ENCODE results near the gene KIZ.
"Not testable (repeated sequence)": the region's sequence is repeated elsewhere in the genome, so short reads cannot be mapped to it uniquely, and the experiment has no call there.

The KIZ gene

DNA sequence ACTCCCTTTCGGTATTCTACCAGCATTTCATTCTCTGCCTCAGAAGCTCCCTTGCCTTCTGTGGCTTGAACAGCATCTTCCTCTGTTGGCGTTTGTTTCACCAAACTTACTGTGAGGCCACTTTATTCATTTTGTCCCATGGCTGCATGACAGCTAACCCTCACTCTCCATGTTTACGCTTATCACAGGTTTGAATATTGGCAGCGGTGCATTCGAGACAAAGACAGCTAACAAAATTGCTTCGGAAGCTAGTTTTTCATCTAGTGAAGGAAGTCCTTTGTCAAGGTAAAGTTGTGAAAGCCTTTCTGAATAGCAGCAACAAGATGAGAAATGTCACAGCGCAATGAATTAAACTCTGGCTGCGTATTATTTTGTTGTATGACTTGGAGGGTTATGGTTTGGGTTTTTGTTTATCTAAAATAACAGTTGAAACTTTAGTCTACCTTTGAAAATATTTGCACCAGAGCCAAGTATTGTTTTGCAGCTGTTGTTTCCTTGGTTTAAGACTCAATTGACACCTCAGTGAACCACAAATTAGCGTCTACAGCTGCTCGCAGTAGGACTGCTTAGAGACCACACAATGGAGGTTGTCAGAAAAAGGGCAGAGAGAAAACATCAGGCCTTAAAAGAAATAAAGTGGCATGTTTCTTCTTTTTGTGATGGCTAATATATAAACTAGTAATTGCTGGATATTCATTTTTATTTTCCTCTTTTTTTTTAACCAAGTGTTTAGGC lies 106.8 kb downstream of the KIZ start:
- no peak for DNase-seq

DNA sequence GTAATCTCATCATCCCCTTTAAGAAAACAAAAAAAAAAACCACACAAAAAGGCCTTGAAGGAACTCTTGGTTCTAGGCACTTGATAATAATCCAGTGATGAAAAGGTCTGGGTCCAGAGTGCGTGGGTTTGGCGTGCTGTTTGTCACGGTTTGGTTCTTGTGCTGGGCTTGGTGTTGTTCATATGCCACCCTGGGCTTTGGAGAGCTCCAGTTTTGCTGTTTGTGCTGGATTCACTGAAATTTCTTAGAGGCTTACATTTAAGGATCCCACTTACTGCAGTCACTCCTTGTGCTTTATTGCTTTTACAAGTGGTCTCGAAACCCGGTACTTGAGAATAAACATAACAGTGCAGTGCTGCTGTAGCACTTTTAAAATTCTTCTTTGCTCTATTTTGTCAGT lies 108.4 kb downstream of the KIZ start:
- DNase-seq, result no peak

DNA sequence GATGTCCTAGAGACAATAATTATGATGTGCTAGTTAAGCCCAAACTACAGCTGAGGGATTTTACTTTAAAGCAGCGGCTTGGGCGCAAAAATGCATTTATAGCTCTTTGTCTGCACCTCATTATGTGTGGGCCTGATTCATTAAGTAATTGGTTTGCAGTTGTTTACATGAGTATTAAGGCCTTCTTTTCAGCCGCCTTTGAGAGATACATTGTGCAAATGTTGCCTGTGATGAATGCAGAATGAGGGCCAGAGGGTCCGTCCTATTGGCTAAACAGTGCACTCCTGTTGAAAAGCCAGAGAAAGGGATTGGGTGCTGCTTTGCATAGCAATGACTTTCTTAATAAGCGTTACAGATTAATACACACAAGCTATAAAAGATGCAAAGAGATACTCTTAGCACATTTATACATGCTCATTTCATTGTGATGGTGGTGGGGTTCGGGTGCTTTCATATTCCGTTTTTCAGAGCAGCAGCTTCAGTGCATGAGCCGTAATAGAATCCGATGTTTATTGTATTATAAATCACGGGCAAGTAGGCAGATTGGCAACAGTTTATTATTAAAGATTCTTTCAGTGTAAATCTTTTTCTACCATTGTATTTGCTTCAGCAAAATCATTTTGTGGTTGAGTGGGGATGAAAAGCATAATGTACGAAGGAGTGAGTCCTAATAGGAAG lies 109.1 kb downstream of the KIZ start:
- peak; percentile 48 for DNase-seq

- DNase-seq, result peak; percentile 68
Observed at GRCh38 chr20:21235484-21236445, 109.9 kb downstream of the KIZ start.

- DNase-seq, result no peak
Observed at GRCh38 chr20:21237956-21238799, 112.3 kb downstream of the KIZ start.

GRCh38 chr20:21238818-21239536 lies 113.1 kb downstream of the KIZ start:
- no peak for DNase-seq

GRCh38 chr20:21240394-21240793 lies 114.5 kb downstream of the KIZ start:
- DNase-seq, result no peak

- peak; percentile 65 for DNase-seq
Observed at GRCh38 chr20:21241406-21241805, 115.5 kb downstream of the KIZ start.

GRCh38 chr20:21243811-21244210 lies 117.9 kb downstream of the KIZ start:
- no peak for DNase-seq

DNA sequence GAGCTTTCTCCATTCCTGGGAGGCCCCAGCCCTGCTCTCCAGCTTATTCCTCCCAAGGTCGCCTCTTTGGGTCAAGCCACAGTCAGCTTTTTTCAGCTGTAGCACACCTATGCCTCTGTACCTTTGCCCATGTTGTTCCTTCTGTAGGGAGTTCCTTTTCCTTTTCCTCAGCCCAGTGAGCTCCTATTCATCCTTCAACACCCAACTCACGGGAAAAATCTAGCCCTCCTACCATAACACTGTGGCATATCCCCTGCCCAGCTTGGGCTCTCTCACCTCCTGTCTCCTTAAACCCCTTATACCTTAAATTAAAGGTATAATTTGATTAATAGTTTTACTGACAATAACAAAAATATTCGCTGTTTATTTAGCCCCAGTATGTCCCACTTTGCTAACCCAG lies 118.9 kb downstream of the KIZ start:
- DNase-seq, result no peak

- DNase-seq, result no peak
Observed at GRCh38 chr20:21246161-21246560, 120.3 kb downstream of the KIZ start.

GRCh38 chr20:21247603-21248095 lies 121.8 kb downstream of the KIZ start:
- DNase-seq, result not testable (repeated sequence)

DNA sequence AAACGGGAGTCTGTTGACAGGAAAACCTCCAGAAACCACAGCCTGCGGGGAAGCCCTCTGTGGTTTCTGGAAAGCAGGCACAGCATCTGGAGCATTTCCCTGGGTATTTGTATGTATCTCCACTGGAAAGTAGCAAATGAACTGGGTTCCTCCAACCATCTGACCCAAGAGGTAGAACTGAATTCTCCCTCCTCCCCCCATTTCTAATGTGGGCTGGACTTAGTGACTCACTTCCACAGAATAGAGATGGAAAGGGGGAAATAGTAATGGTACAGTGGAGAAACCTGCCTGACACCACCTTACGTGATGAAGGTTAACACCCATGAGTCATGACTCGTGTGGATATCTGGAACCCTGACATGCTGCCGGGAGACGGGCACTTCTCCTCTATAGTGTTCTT lies 125.4 kb downstream of the KIZ start:
- DNase-seq, result no peak

DNA sequence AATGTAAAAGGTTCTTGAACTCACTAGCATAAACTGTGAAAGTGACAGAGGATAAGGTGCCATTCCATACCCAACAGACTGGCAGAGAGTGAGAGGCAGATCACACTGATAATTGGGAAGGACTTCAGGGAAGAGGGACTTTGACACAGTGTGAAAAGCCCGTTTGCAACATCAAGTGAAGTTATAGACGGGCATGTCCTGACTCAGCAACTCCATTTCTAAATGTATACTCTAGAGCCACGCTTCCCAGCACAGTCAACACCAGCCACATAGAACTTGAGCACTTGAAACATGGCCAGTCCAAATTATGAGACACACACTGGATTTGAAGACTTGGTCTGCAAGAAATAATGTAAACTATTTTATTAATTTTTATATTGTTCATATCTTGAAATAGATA lies 131.3 kb downstream of the KIZ start:
- DNase-seq, result no peak

DNA sequence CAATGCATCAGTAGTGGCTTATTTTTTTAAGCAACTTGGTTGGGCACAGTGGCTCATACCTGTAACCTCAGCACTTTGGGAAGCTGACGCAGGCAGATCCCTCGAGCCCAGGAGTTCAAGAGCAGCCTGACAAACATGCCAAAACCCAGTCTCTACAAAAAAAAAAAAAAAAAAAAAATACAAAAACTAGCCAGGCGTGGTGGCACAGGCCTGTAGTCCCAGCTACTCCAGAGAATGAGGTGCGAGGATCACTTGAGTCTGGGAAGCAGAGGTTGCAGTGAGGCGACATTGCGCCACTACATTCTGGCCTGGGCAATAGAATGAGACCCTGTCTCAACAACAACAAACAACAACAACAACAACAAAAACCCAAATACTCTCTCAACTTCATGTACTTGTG lies 132.5 kb downstream of the KIZ start:
- no peak for DNase-seq

- DNase-seq, result no peak
Observed at GRCh38 chr20:21259346-21259745, 133.5 kb downstream of the KIZ start.

GRCh38 chr20:21262812-21263211 lies 136.9 kb downstream of the KIZ start:
- DNase-seq, result no peak

- DNase-seq, result no peak
Observed at GRCh38 chr20:21265261-21266190, 139.6 kb downstream of the KIZ start.

GRCh38 chr20:21266191-21266536 lies 140.3 kb downstream of the KIZ start:
- no peak for DNase-seq

DNA sequence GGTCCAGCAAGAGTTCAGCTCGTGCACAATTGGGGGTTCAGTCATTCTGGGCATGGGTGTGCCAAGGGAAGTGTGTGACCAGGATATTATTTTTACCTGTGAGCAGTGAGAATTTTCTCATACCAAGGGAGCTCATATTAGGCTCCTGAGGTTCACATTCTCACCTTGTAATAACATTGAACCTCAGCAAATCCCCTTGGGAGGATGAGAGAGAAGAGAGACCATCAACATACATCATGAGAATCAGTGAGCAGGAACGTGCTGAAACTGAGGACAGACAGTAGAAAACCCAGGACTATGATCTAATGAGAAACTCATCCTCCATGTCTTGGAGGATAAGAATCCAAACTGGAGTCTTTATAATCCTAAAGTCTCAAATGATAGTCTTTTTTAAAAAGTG lies 143.9 kb downstream of the KIZ start:
- no peak for DNase-seq

GRCh38 chr20:21270806-21271205 lies 144.9 kb downstream of the KIZ start:
- no peak for DNase-seq

All from NCI-H774 (cell line).